OCI-LY3 (cell line): ENCODE measurements around the gene KCNAB3.

ENCODE experiments used
- CTCF ChIP-seq: fragments of 200-600, 300-600 bp; sonication (generic); IDR thresholded peaks from 2 replicates; pipeline ENCODE4 v1.5.1; 2014; ENCODE audit warnings: antibody characterized with exemption, low read length, low read depth
- EZH2phosphoT487 ChIP-seq: fragments of 200-600 bp; shearing (Covaris generic); IDR thresholded peaks from 2 replicates; pipeline ENCODE4 v1.6.1; 2018; ENCODE audit warnings: antibody characterized with exemption, mixed run types, low read depth

DNA sequence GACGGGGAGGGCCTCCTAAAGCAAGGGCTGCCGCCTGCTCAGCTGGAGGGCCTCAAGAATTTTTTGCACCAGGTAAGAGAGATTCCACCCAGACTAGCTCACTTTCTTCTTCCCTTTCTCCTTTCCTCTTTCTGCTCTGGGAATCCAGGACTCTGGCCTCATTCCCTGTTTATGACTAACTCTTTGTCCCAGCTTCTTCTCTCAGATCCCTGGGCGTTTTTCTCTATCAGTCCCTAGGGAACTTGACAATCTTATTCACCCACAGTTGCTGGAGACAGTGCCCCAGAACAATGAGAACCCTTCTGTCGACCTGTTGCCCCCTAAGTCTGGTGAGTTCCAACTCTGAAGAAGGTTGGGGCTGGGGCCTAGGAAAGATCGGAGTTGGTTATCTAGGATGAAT, 18.0 kb upstream of the KCNAB3 start:
- TF ChIP-seq CTCF: no peak
- TF ChIP-seq EZH2phosphoT487: no peak
